K562 (cell line): Measurements from ENCODE around the gene URM1. TPM values are rescaled to one million over a fixed set of nuclear protein-coding genes. Genes with fewer than 3 reads are reported as not detected.

ENCODE experiments used
- ATAC-seq: fragments of 200-7000 bp; cut with Tn5 transposase; 3 replicates; pipeline ENCODE4 v1.9.1; 2020; ENCODE audit warnings: moderate library complexity
- BruUV-seq: library from RNA; stranded (reverse); fragments of 400-500 nt; replicated peaks from 2 replicates; lab custom pipeline; 2021; lab: Mats Ljungman, UMichigan
- CTCF ChIA-PET: fragments of 300-600 bp; formaldehyde crosslinking; extraction: SDS; loops from one replicate; lab custom pipeline; 2021; ENCODE audit warnings: low intra/inter-chr PET ratio; lab: Yijun Ruan, JAX
- POLR2A ChIA-PET: fragments of 300-600, 350-650 bp; sonication (Branson Sonifier 250); formaldehyde crosslinking; extraction: SDS; loops from one replicate; lab custom pipeline; 2021; ENCODE audit warnings: antibody characterized with exemption, inconsistent platforms; lab: Yijun Ruan, JAX
- DNase-seq, 4 experiments: peaks; one replicate each; pipeline versions ENCODE4 v3.0.0 to v3.0.0-alpha.2; 2011 to 2018; ENCODE audit warnings: low spot score in 3 of 4, mixed read lengths in 3 of 4; ENCODE audit errors: extremely low read depth in 1 of 4
- FAIRE-seq: peaks from 2 replicates; lab custom pipeline; 2011; peaks lifted over from hg19 to GRCh38; lab: Jason Lieb, UNC
- H2AFZ ChIP-seq: 2 replicates; pipeline ENCODE4 v1.6.0; 2011; ENCODE audit warnings: low read depth, low read length, control low read depth, inconsistent platforms
- H3K27ac ChIP-seq: fragments of 200-600 bp; 3 replicates; pipeline ENCODE4 v1.8.0; 2011; ENCODE audit warnings: low read depth, mild to moderate bottlenecking, control low read depth, inconsistent platforms, low read length, moderate library complexity, mixed read lengths; ENCODE audit errors: extremely low read depth
- H3K27me3 ChIP-seq, 2 experiments: fragments of 300-600 bp in 1 of 2; 2 replicates in 1 of 2; 3 replicates in 1 of 2; pipeline versions ENCODE4 v1.6.0 to v1.8.0; 2011; ENCODE audit warnings: inconsistent platforms in 2 of 2, low read length in 2 of 2, mild to moderate bottlenecking in 1 of 2, mixed read lengths in 1 of 2, moderate library complexity in 1 of 2; ENCODE audit not compliant: control insufficient read depth in 2 of 2, insufficient read depth in 2 of 2
- H3K36me3 ChIP-seq: fragments of 300-600 bp; 3 replicates; pipeline ENCODE4 v1.8.0; 2011; ENCODE audit warnings: mild to moderate bottlenecking, low read length, inconsistent platforms; ENCODE audit not compliant: control insufficient read depth, insufficient read depth
- H3K4me1 ChIP-seq, 2 experiments: fragments of 200-600 bp in 1 of 2; replicated peaks in 1 of 2; 2 replicates in 1 of 2; 3 replicates in 1 of 2; pipeline versions ENCODE4 v1.5.1 to v1.8.0; 2011; ENCODE audit warnings: inconsistent platforms in 2 of 2, low read length in 2 of 2, mild to moderate bottlenecking in 1 of 2, mixed read lengths in 1 of 2, moderate library complexity in 1 of 2; ENCODE audit not compliant: control insufficient read depth in 2 of 2, insufficient read depth in 2 of 2
- H3K4me2 ChIP-seq: 2 replicates; pipeline ENCODE4 v1.6.1; 2011; ENCODE audit warnings: low read length, control low read depth, inconsistent platforms, mixed read lengths; ENCODE audit not compliant: insufficient read depth
- H3K4me3 ChIP-seq: fragments of 200-600 bp; sonication (generic), shearing (Covaris generic); 2 replicates; pipeline ENCODE4 v1.5.1; 2016; ENCODE audit warnings: control low read depth, inconsistent platforms
- H3K79me2 ChIP-seq: fragments of 200-600 bp; 3 replicates; pipeline ENCODE4 v1.8.0; 2011; ENCODE audit warnings: low read length, inconsistent platforms; ENCODE audit not compliant: control insufficient read depth, insufficient read depth
- H3K9ac ChIP-seq, 2 experiments: 2 replicates each; pipeline versions ENCODE4 v1.6.0 to v1.6.1; 2011; ENCODE audit warnings: low read depth in 2 of 2, low read length in 2 of 2, control low read depth in 1 of 2, inconsistent platforms in 1 of 2, mild to moderate bottlenecking in 1 of 2, mixed read lengths in 1 of 2; ENCODE audit not compliant: insufficient read depth in 1 of 2
- H3K9me1 ChIP-seq: one replicate; pipeline ENCODE4 v1.6.0; 2011; ENCODE audit warnings: inconsistent platforms, mild to moderate bottlenecking, low read length, moderate library complexity; ENCODE audit not compliant: control insufficient read depth, insufficient read depth
- H3K9me3 ChIP-seq: replicated peaks from 2 replicates; pipeline ENCODE4 v1.5.1; 2011; ENCODE audit warnings: low read depth, low read length, inconsistent platforms; ENCODE audit not compliant: control insufficient read depth, insufficient read depth
- H4K20me1 ChIP-seq: replicated peaks from 2 replicates; pipeline ENCODE4 v1.6.1; 2011; ENCODE audit warnings: low read length, inconsistent platforms, mixed read lengths; ENCODE audit not compliant: control insufficient read depth, insufficient read depth
- ARHGAP35 ChIP-seq: fragments of 450-650 bp; IDR thresholded peaks from 2 replicates; pipeline ENCODE4 v1.6.1; 2018; ENCODE audit not compliant: partially characterized antibody
- HMG20A ChIP-seq: fragments of 450-650 bp; formaldehyde crosslinking; conservative IDR thresholded peaks from 2 replicates; pipeline ENCODE4 v1.4.0; 2020; ENCODE audit warnings: mild to moderate bottlenecking, mixed read lengths
- KAT7 ChIP-seq: sonication (generic); formaldehyde crosslinking; IDR thresholded peaks from 2 replicates; pipeline ENCODE4 v1.8.0; 2022; ENCODE audit warnings: missing genetic modification reagents, mild to moderate bottlenecking, borderline replicate concordance
- KDM4B ChIP-seq, 2 experiments: fragments of 450-650 bp in 1 of 2; sonication (generic) in 1 of 2; IDR thresholded peaks; 2 replicates each; pipeline ENCODE4 v1.6.1; 2016 to 2017; ENCODE audit warnings: borderline replicate concordance in 2 of 2, antibody characterized with exemption in 1 of 2, low read depth in 1 of 2, mild to moderate bottlenecking in 1 of 2
- MAFF ChIP-seq: IDR thresholded peaks from 2 replicates; pipeline ENCODE4 v1.6.1; 2012; ENCODE audit warnings: low read length, improper control_type of control experiment
- MTA1 ChIP-seq: fragments of 450-650 bp; IDR thresholded peaks from 2 replicates; pipeline ENCODE4 v1.6.1; 2017; ENCODE audit warnings: borderline replicate concordance
- MYC ChIP-seq, 2 experiments: fragments of 250-450 bp in 1 of 2; sonication (Bioruptor Pico) in 1 of 2; IDR thresholded peaks; 2 replicates each; pipeline versions ENCODE4 v1.5.1 to v1.6.1; 2012 to 2021; ENCODE audit warnings: low read depth in 2 of 2, borderline replicate concordance in 1 of 2, improper control_type of control experiment in 1 of 2, low read length in 1 of 2, mild to moderate bottlenecking in 1 of 2, moderate library complexity in 1 of 2
- NFIC ChIP-seq: fragments of 450-650 bp; IDR thresholded peaks from 2 replicates; pipeline ENCODE4 v1.6.1; 2017; ENCODE audit warnings: mild to moderate bottlenecking, inconsistent platforms
- ZNF212 ChIP-seq: fragments of 450-650 bp; formaldehyde crosslinking; IDR thresholded peaks from 2 replicates; pipeline ENCODE4 v1.4.0; 2020; ENCODE audit warnings: mild to moderate bottlenecking
- ZNF239 ChIP-seq: fragments of 250-450 bp; sonication (Bioruptor Pico); IDR thresholded peaks from 2 replicates; pipeline ENCODE4 v1.4.0; 2020; ENCODE audit warnings: mild to moderate bottlenecking
- ZNF316 ChIP-seq: fragments of 450-650 bp; IDR thresholded peaks from 2 replicates; pipeline ENCODE4 v1.6.1; 2016
- WGBS: fragments of 100-300 bp; shearing (Covaris generic); methylation state at CpG from one replicate; pipeline ENCODE4 v1.1.6; 2016; ENCODE audit warnings: low coverage, mixed read lengths; ENCODE audit not compliant: insufficient coverage; ENCODE audit errors: missing lambda C conversion rate; 5-methylcytosine and 5-hydroxymethylcytosine counted together
- in situ Hi-C: fragments of 300-500 bp; cut with MboI; formaldehyde crosslinking; loops from 4 replicates; pipeline ENCODE4 v1.15.0; 2018; ENCODE audit warnings: inconsistent platforms, mixed read lengths
- intact Hi-C: fragments of 100-400 bp; cut with micrococcal nuclease; formaldehyde crosslinking; loops from 2 replicates; pipeline ENCODE4 v1.14.2; 2022
- polyA plus RNA-seq, 8 experiments: library from polyadenylated mRNA; depleted of rRNA in 4 of 8; stranded (reverse) in 5 of 8; unstranded in 3 of 8; fragments of >200 nt; fragmentation: Nextera tagmentation in 2 of 8; fragmentation: Illumina TruSeq in 1 of 8; extraction: Ambion mirVana in 2 of 8; extraction: Trizol in 1 of 8; gene quantifications; 2 replicates each; pipeline versions ENCODE4 v1.2.1 to v1.2.3, GENCODE V29; 2011 to 2014; ENCODE audit warnings: inconsistent platforms in 1 of 8, missing spikeins in 1 of 8
- total RNA-seq, 7 experiments: library from RNA; depleted of rRNA in 6 of 7; stranded (reverse); fragments of >200 nt in 6 of 7; fragmentation: Illumina TruSeq in 2 of 7; extraction: Trizol in 2 of 7; gene quantifications; 2 replicates each; pipeline versions ENCODE4 v1.2.1 to v1.2.3, GENCODE V29; 2011 to 2021; ENCODE audit warnings: low replicate concordance in 1 of 7
- TF ChIP-seq, protein P1 (sequence below): fragments of 450-650 bp; formaldehyde crosslinking; IDR thresholded peaks from 2 replicates; pipeline ENCODE4 v1.4.0; 2020; ENCODE audit warnings: mild to moderate bottlenecking, mixed read lengths

Gene URM1
- total and polyA plus RNA-seq, 9 of the 15 experiments (the other 6 are each of a cell fraction or from before 2014, with no cell fraction given): 10.1 to 88.9 (median 53.3) TPM

DNA sequence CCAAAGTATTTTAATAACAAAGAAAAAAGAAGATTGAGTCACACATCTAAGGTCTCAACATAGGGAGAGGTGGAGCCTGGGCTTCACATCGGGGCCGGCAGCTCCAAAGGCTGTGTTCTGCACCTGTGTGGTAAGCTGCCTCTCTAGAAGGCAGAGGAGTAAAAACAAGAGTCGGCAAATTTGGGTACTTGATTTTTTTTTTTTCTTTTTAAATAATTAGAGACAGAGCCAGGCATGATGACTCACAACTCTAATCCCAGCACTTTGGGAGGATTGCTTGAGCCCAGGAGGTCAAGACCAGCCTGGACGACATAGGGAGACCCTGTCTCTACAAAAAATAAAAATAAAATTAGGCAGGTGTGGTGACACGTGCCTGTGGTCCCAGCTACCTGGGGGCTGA lies 4.7 kb downstream of the URM1 start:
- Histone ChIP-seq H3K36me3 (peaks cover 46% of the 10 kb centered on the region), H4K20me1 (no peaks in the 10 kb centered on the region), H3K27me3 (no peaks in the 10 kb centered on the region), H3K4me3 (no peak overlapping the region), H3K4me2 (no peak overlapping the region), H3K9me1 (no peaks in the 10 kb centered on the region), H3K79me2 (peaks cover 45% of the 10 kb centered on the region), H2AFZ (no peak overlapping the region), H3K9ac (no peak overlapping the region), H3K9me3 (no peaks in the 10 kb centered on the region), H3K27ac (no peak overlapping the region), H3K4me1 (peaks cover 0 to 7% of the 10 kb centered on the region in 2 experiments; a peak in 3 of 5 replicates)
- POLR2A ChIA-PET: interaction anchor here (1.9 kb wide), 1 partner anchor 11 kb away, joined by 5 read pairs; no protein-coding TSS in a partner anchor
- DNase-seq (no peak), ATAC-seq (no peak), FAIRE-seq (no peak)
- in situ Hi-C loops: no loop called here
- intact Hi-C loops: no loop called here
- WGBS: 91% methylated on average over 5 of the region's 5 CpGs
- TF ChIP-seq MAFF (0 out of 2 replicates have a peak, but pooled peaks have one; percentile 26), MYC (IDR thresholded peaks at IDR 0.05; ENCODE audit: low read depth, low read length) (no peak), MYC (CRISPR knock-in tag; IDR thresholded peaks at IDR 0.05; ENCODE audit: borderline replicate concordance, low read depth) (no peak), KDM4B (IDR thresholded peaks at IDR 0.05; ENCODE audit: borderline replicate concordance in 2 of 2, low read depth in 1 of 2) (no peak), ZNF316 (peak; percentile 43; the same call in 1 of the 2 replicates), MTA1 (no peak)
- BruUV-seq: no TSS peak
- CTCF ChIA-PET: no interaction called here

GRCh38 chr9:128382261-128382660 lies 11.1 kb downstream of the URM1 start:
- Histone ChIP-seq H3K9me1 (peaks cover 5% of the 10 kb centered on the region), H3K4me2 (no peak overlapping the region), H4K20me1 (no peaks in the 10 kb centered on the region), H3K27me3 (no peaks in the 10 kb centered on the region), H3K27ac (no peak overlapping the region), H3K4me1 (no peaks in the 10 kb centered on the region), H3K9me3 (no peaks in the 10 kb centered on the region), H3K9ac (no peak overlapping the region), H3K79me2 (no peaks in the 10 kb centered on the region), H2AFZ (no peak overlapping the region), H3K36me3 (peaks cover 72% of the 10 kb centered on the region; the same call in 2 of the 3 replicates), H3K4me3 (no peak overlapping the region)
- FAIRE-seq: no peak
- intact Hi-C loops (no loop called here), in situ Hi-C loops (no loop called here)
- no TSS peak for BruUV-seq
- CTCF ChIA-PET: no interaction called here
- WGBS: 86% methylated on average over 6 of the region's 6 CpGs
- DNase-seq: no peak
- ATAC-seq: no peak
- POLR2A ChIA-PET: no interaction called here
- TF ChIP-seq ZNF212 (CRISPR knock-in tag) (no peak), ZNF239 (CRISPR knock-in tag) (no peak), ARHGAP35 (no peak), KAT7 (CRISPR knock-in tag) (no peak), HMG20A (CRISPR knock-in tag) (no peak), NFIC (no peak)
- TF ChIP-seq, protein P1, sequence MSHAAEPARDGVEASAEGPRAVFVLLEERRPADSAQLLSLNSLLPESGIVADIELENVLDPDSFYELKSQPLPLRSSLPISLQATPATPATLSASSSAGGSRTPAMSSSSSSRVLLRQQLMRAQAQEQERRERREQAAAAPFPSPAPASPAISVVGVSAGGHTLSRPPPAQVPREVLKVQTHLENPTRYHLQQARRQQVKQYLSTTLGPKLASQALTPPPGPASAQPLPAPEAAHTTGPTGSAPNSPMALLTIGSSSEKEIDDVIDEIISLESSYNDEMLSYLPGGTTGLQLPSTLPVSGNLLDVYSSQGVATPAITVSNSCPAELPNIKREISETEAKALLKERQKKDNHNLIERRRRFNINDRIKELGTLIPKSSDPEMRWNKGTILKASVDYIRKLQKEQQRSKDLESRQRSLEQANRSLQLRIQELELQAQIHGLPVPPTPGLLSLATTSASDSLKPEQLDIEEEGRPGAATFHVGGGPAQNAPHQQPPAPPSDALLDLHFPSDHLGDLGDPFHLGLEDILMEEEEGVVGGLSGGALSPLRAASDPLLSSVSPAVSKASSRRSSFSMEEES (CRISPR knock-in tag): no peak
